GM13976 (cell line): ENCODE results near the gene NDUFAF8.

Experiments used
- DNase-seq: peaks from one replicate; pipeline ENCODE4 v3.0.0; 2012; ENCODE audit warnings: low spot score
- in situ Hi-C: fragments of 300-500 bp; cut with MboI; formaldehyde crosslinking; loops from one replicate; pipeline ENCODE4 v1.12.0; 2022; ENCODE audit warnings: low sequenced_read_pairs, mixed read lengths, inconsistent platforms; ENCODE audit not compliant: unreplicated experiment
- TF ChIP-seq, protein P1 (sequence below): IDR thresholded peaks from 2 replicates; pipeline ENCODE4 v1.5.1; 2012; ENCODE audit warnings: borderline replicate concordance, mild to moderate bottlenecking; ENCODE audit not compliant: insufficient read depth; ENCODE audit errors: extremely low read depth, missing control alignments, control extremely low read depth

NDUFAF8 gene

GRCh38 chr17:81244358-81245023 is 5.4 kb downstream of the NDUFAF8 start:
- DNase-seq, result no peak
- in situ Hi-C loops, result no loop called here
- TF ChIP-seq, protein P1, sequence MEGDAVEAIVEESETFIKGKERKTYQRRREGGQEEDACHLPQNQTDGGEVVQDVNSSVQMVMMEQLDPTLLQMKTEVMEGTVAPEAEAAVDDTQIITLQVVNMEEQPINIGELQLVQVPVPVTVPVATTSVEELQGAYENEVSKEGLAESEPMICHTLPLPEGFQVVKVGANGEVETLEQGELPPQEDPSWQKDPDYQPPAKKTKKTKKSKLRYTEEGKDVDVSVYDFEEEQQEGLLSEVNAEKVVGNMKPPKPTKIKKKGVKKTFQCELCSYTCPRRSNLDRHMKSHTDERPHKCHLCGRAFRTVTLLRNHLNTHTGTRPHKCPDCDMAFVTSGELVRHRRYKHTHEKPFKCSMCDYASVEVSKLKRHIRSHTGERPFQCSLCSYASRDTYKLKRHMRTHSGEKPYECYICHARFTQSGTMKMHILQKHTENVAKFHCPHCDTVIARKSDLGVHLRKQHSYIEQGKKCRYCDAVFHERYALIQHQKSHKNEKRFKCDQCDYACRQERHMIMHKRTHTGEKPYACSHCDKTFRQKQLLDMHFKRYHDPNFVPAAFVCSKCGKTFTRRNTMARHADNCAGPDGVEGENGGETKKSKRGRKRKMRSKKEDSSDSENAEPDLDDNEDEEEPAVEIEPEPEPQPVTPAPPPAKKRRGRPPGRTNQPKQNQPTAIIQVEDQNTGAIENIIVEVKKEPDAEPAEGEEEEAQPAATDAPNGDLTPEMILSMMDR, result no peak

GRCh38 chr17:81245024-81245664 is 6.0 kb downstream of the NDUFAF8 start:
- in situ Hi-C loops, result no loop called here
- TF ChIP-seq, protein P1, result no peak
- peak; percentile 72 for DNase-seq

DNA sequence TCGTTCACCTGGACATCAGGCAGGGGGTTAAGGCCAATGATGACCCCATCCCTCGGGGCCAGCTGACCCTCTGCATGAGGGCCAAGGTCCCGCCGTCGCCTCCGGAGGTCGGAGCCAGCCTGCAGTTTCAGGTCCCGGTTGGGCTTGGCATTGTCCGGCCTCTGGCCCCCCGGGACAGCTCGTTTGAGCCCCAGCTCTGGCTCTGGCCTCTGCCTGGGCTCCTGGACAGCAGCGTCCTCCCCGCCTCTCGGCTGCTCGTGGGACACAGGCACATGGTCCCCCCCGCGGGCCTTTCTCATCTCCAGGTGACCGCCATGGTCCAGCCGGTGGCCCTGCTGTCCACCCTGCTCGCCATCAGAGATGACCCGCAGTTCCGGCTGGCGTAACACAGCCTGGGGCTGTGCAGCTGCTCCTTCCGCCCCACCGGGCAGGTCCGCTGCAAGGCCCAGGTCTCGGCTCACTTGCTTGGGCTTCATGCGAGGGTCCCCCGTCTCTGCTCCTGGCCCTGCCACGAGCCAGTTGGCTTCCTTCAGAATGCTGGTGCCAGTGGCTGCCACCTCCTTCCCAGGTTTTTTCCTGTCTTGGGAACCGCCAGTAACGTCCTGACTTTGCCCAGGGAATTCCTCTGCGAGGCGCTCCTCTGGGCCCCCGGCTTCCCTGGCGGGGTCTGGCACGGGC is 6.7 kb downstream of the NDUFAF8 start:
- in situ Hi-C loops, result no loop called here
- TF ChIP-seq, protein P1, result no peak
- no peak for DNase-seq

DNA sequence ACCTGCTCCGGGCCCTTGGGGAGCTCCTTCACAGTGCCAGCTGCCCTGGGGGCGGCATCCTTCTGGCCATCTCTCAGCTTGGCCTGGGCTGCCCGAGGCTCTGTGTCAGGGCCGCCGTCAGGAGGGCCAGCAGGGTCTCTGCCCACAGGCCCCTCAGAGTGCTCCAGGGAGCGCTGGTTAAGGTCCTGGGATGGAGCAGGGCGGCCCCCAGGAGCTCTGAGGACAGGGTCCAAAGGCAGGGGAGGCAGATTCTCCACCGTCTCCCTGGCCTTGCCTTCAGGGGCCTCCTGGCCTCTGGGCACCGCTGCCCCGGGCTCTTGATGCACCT is 7.2 kb downstream of the NDUFAF8 start:
- in situ Hi-C loops, result no loop called here
- no peak for DNase-seq
- TF ChIP-seq, protein P1, result no peak

GRCh38 chr17:81246679-81247338 is 7.7 kb downstream of the NDUFAF8 start:
- DNase-seq, result no peak
- in situ Hi-C loops, result no loop called here
- TF ChIP-seq, protein P1, result no peak

DNA sequence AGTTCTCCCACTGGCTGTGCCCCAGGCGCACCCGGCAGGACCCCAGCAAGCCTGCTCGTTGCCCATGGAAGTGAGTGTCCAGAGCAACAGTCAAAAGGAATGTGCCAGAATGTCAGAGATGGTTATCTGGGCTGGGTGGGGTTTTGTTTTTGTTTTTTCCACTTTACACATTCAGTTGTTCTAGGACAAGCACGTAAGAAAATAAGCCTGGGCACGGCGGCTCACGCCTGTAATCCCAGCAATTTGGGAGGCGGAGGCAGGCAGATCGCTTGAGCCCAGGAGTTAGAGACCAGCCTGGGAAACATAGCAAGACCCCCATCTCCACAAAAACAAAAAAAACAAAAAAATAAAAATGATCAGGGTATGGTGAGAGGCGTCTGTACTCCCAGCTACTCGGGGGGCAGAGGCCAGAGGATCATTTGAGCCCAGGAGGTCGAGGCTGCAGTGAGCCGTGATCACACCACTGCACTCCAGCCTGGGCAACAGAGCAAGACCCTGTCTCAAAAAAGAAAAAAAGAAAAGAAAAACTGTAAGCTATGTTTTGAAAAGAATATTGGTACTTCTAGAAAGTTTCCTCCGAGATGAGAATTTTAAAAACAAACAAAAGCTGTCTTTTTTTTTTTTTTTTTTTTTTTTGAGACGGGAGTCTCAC is 8.3 kb downstream of the NDUFAF8 start:
- in situ Hi-C loops, result no loop called here
- TF ChIP-seq, protein P1, result no peak
- no peak for DNase-seq
